ENCODE results near the gene USP1. TPM values are rescaled to one million over a fixed set of nuclear protein-coding genes. Genes with fewer than 3 reads are reported as not detected.

The USP1 gene
- polyA plus RNA-seq, 1 donor from 2014 or later: 20.3 TPM

DNA sequence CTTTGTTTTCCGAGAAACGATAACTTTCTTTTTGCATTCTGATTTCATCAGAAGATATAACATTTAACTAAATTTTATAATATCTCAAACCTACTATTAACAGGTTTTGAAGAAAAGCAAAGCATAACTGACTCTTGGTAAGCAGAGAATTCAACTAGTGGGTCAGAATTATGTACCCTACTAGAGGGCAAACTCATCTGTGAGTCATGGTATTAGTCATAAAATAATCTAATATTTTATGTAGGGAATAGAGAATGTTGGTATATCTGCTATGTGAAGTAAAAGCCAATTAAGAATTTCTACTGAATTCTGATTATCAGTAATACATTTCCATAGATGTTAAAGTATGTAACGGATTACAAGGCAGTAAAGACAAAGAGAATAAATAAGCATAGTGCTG is 56.8 kb downstream of the USP1 start:
- no peaks in the 10 kb centered on the region for H3F3A ChIP-seq (ENCODE audit: insufficient read depth, low read length, poor library complexity, severe bottlenecking)
- H3K9ac ChIP-seq (ENCODE audit: low read length): no peak overlapping the region
- H3K27ac ChIP-seq (ENCODE audit: low read length): no peak overlapping the region
- no peak overlapping the region for H3K4me2 ChIP-seq (ENCODE audit: low read length)
- TF ChIP-seq SMC3 (conservative IDR thresholded peaks at IDR 0.05; ENCODE audit: poor library complexity): no peak
- H3K4me3 ChIP-seq (ENCODE audit: low read length): no peak overlapping the region
- no peak overlapping the region for H2AFZ ChIP-seq (ENCODE audit: low read depth, low read length)
- no peaks in the 10 kb centered on the region for H3K79me2 ChIP-seq (replicated peaks; ENCODE audit: insufficient read depth, low read length)
- no peaks in the 10 kb centered on the region for H3K36me3 ChIP-seq (ENCODE audit: insufficient read depth, low read length)
- no peaks in the 10 kb centered on the region for H4K20me1 ChIP-seq (ENCODE audit: insufficient read depth)
- no peaks in the 10 kb centered on the region for H3K27me3 ChIP-seq (ENCODE audit: insufficient read depth, low read depth, low read length)
- H3K9me3 ChIP-seq (ENCODE audit: low read length): no peaks in the 10 kb centered on the region
- H3K9me2 ChIP-seq (ENCODE audit: insufficient read depth, low read length): no peaks in the 10 kb centered on the region

DNA sequence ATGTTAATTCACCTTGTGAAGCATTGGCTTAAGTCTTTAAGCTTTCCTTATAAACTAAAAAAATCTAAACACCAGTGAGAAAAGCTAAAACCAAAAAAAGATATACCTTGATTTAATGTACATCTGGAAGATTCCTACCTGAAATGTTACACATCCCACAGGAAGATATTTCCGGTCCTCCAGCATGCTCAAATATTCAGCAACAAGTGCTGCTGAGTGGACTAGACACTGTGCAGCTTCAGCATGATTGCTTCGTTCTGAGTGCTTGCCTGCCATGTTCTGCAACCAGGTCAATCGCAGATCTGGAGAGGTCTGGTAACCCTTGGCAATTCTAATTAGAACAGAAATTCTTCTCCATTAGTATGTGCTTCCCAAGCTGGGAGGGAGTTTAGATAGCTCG is 57.3 kb downstream of the USP1 start:
- Histone ChIP-seq H3K9ac (ENCODE audit: low read length) (no peak overlapping the region), H3K79me2 (replicated peaks; ENCODE audit: insufficient read depth, low read length) (no peaks in the 10 kb centered on the region), H3K9me2 (ENCODE audit: insufficient read depth, low read length) (no peaks in the 10 kb centered on the region), H3F3A (ENCODE audit: insufficient read depth, low read length, poor library complexity, severe bottlenecking) (no peaks in the 10 kb centered on the region), H4K20me1 (ENCODE audit: insufficient read depth) (no peaks in the 10 kb centered on the region), H3K27me3 (ENCODE audit: insufficient read depth, low read depth, low read length) (no peaks in the 10 kb centered on the region), H3K4me3 (ENCODE audit: low read length) (no peak overlapping the region), H3K36me3 (ENCODE audit: insufficient read depth, low read length) (no peaks in the 10 kb centered on the region), H3K9me3 (ENCODE audit: low read length) (no peaks in the 10 kb centered on the region), H3K4me2 (ENCODE audit: low read length) (no peak overlapping the region), H2AFZ (ENCODE audit: low read depth, low read length) (no peak overlapping the region), H3K27ac (ENCODE audit: low read length) (no peak overlapping the region)
- TF ChIP-seq TAF1 (IDR thresholded peaks at IDR 0.05; ENCODE audit: low read depth) (no peak), MXI1 (conservative IDR thresholded peaks at IDR 0.05; ENCODE audit: poor library complexity, severe bottlenecking) (no peak), EP300 (conservative IDR thresholded peaks at IDR 0.05; ENCODE audit: poor library complexity, severe bottlenecking) (no peak), SMC3 (conservative IDR thresholded peaks at IDR 0.05; ENCODE audit: poor library complexity) (no peak), POLR2AphosphoS5 (IDR thresholded peaks at IDR 0.05) (no peak), EZH2 (IDR thresholded peaks at IDR 0.05; ENCODE audit: borderline replicate concordance, insufficient read depth, low read length, poor library complexity, severe bottlenecking) (no peak), RAD21 (conservative IDR thresholded peaks at IDR 0.05) (no peak)
- TF ChIP-seq, protein P1, sequence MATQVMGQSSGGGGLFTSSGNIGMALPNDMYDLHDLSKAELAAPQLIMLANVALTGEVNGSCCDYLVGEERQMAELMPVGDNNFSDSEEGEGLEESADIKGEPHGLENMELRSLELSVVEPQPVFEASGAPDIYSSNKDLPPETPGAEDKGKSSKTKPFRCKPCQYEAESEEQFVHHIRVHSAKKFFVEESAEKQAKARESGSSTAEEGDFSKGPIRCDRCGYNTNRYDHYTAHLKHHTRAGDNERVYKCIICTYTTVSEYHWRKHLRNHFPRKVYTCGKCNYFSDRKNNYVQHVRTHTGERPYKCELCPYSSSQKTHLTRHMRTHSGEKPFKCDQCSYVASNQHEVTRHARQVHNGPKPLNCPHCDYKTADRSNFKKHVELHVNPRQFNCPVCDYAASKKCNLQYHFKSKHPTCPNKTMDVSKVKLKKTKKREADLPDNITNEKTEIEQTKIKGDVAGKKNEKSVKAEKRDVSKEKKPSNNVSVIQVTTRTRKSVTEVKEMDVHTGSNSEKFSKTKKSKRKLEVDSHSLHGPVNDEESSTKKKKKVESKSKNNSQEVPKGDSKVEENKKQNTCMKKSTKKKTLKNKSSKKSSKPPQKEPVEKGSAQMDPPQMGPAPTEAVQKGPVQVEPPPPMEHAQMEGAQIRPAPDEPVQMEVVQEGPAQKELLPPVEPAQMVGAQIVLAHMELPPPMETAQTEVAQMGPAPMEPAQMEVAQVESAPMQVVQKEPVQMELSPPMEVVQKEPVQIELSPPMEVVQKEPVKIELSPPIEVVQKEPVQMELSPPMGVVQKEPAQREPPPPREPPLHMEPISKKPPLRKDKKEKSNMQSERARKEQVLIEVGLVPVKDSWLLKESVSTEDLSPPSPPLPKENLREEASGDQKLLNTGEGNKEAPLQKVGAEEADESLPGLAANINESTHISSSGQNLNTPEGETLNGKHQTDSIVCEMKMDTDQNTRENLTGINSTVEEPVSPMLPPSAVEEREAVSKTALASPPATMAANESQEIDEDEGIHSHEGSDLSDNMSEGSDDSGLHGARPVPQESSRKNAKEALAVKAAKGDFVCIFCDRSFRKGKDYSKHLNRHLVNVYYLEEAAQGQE (IDR thresholded peaks at IDR 0.05; ENCODE audit: borderline replicate concordance): no peak
- TF ChIP-seq, protein P2, sequence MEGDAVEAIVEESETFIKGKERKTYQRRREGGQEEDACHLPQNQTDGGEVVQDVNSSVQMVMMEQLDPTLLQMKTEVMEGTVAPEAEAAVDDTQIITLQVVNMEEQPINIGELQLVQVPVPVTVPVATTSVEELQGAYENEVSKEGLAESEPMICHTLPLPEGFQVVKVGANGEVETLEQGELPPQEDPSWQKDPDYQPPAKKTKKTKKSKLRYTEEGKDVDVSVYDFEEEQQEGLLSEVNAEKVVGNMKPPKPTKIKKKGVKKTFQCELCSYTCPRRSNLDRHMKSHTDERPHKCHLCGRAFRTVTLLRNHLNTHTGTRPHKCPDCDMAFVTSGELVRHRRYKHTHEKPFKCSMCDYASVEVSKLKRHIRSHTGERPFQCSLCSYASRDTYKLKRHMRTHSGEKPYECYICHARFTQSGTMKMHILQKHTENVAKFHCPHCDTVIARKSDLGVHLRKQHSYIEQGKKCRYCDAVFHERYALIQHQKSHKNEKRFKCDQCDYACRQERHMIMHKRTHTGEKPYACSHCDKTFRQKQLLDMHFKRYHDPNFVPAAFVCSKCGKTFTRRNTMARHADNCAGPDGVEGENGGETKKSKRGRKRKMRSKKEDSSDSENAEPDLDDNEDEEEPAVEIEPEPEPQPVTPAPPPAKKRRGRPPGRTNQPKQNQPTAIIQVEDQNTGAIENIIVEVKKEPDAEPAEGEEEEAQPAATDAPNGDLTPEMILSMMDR (IDR thresholded peaks at IDR 0.05; ENCODE audit: poor library complexity, severe bottlenecking): no peak

DNA sequence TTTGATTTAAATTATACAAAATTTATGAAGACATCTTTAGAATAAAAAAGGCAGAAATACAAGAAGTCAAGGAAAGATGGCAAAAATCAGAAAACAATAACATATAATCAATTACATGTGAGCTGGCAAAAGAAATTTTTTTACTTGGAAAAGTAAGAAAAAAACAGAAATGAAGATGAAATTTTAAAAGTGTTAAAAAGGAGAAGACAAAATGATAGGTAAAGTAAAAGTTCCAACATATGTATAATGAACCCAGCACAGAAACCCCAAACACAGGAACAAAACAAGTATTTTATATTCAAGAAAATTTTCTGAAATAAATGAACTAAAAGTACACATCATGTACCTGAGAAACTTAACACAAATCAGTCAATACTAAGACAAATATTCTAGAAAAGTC is 63.4 kb downstream of the USP1 start:
- no peak for TF ChIP-seq EP300 (conservative IDR thresholded peaks at IDR 0.05; ENCODE audit: poor library complexity, severe bottlenecking)
- TF ChIP-seq SMC3 (conservative IDR thresholded peaks at IDR 0.05; ENCODE audit: poor library complexity): no peak
- TF ChIP-seq, protein P1 (IDR thresholded peaks at IDR 0.05; ENCODE audit: borderline replicate concordance): no peak
- TF ChIP-seq MXI1 (conservative IDR thresholded peaks at IDR 0.05; ENCODE audit: poor library complexity, severe bottlenecking): no peak
- no peaks in the 10 kb centered on the region for H4K20me1 ChIP-seq (ENCODE audit: insufficient read depth)
- H2AFZ ChIP-seq (ENCODE audit: low read depth, low read length): no peak overlapping the region
- no peaks in the 10 kb centered on the region for H3K36me3 ChIP-seq (ENCODE audit: insufficient read depth, low read length)
- H3K9me3 ChIP-seq (ENCODE audit: low read length): no peaks in the 10 kb centered on the region
- H3F3A ChIP-seq (ENCODE audit: insufficient read depth, low read length, poor library complexity, severe bottlenecking): no peaks in the 10 kb centered on the region
- no peak overlapping the region for H3K4me3 ChIP-seq (ENCODE audit: low read length)
- no peak overlapping the region for H3K27ac ChIP-seq (ENCODE audit: low read length)
- H3K9me2 ChIP-seq (ENCODE audit: insufficient read depth, low read length): no peaks in the 10 kb centered on the region
- H3K4me2 ChIP-seq (ENCODE audit: low read length): no peak overlapping the region
- H3K79me2 ChIP-seq (replicated peaks; ENCODE audit: insufficient read depth, low read length): no peaks in the 10 kb centered on the region
- H3K9ac ChIP-seq (ENCODE audit: low read length): no peak overlapping the region
- no peaks in the 10 kb centered on the region for H3K27me3 ChIP-seq (ENCODE audit: insufficient read depth, low read depth, low read length)

All from neural cell (in vitro differentiated cells).